Stimulated activated CD8-positive, alpha-beta memory T cell treated with anti-CD3 and anti-CD28 coated beads, Interleukin-7, amount 100 ng/mL, for 1 hour (primary cell): ENCODE measurements around the gene CAMTA2.
"Not testable (repeated sequence)": the region's sequence is repeated elsewhere in the genome, so short reads cannot be mapped to it uniquely, and the experiment has no call there.

Experiments
- DNase-seq, 2 donors: peaks; one replicate each; pipeline ENCODE4 v3.0.0-alpha.2; 2020; ENCODE audit warnings: low read depth in 2 of 2

Gene CAMTA2

GRCh38 chr17:4934173-4934979 is 53.1 kb downstream of the CAMTA2 start:
- no peak for DNase-seq

GRCh38 chr17:4933646-4934045 is 53.8 kb downstream of the CAMTA2 start:
- no peak for DNase-seq

- DNase-seq, result no peak
Observed at GRCh38 chr17:4932756-4933155, 54.7 kb downstream of the CAMTA2 start.

- DNase-seq, result no peak
Observed at GRCh38 chr17:4931963-4932362, 55.5 kb downstream of the CAMTA2 start, which contains the start of gene GP1BA. GP1BA (plus strand) TSS chr17:4932277; CDS start chr17:4932605, 328 bp downstream.

GRCh38 chr17:4928881-4929280 is 58.6 kb downstream of the CAMTA2 start:
- DNase-seq, result no peak

GRCh38 chr17:4926577-4927335 is 60.7 kb downstream of the CAMTA2 start:
- not testable (repeated sequence) for DNase-seq

- DNase-seq, result no peak
Observed at GRCh38 chr17:4921320-4921719, 66.2 kb downstream of the CAMTA2 start.

GRCh38 chr17:4920351-4921048 is 67.0 kb downstream of the CAMTA2 start:
- DNase-seq, result no peak

GRCh38 chr17:4919511-4920047 is 67.9 kb downstream of the CAMTA2 start:
- no peak for DNase-seq
